HG03139 (cell line): Measurements from ENCODE around the gene PACS2.

ENCODE experiments used
- ATAC-seq: cut with Tn5 transposase; IDR thresholded peaks from one replicate; pipeline ENCODE4 v1.9.1; 2021; ENCODE audit not compliant: unreplicated experiment

PACS2 gene

DNA sequence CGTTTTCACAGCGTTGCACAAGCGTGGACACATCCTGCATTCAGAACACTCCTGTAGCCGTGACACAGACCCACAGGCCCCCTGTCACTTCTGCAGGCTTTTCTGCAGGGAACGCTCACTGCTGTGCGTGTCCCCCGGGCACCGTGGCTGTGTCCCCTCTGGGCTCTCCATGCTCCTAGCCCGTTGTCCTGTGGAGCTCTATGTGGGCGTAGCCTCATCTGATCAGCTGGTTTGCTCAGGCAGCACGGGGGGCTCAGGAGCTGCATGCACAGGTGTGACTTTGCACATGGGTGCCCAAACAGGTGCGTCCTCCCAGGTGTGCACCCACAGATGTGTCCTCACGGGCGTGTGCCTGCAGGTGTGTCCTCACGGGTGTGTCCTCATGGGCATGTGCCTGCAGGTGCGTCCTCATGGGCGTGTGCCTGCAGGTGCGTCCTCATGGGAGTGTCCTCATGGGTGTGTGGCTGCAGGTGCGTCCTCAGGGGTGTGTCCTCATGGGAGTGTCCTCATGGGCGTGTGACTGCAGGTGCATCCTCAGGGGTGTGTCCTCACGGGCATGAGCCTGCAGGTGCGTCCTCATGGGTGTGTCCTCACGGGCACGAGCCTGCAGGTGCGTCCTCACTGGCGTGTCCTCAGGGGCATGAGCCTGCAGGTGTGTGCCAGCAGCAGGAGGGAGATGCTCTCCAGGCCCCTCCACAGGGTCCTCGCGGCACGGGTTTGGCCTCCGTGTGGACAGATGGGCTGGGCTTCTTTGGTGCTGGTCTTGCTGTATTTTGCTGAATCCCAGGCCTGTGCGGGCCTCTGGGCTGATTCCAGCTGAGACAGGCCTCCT, 122.6 kb downstream of the PACS2 start:
- ATAC-seq = no peak

DNA sequence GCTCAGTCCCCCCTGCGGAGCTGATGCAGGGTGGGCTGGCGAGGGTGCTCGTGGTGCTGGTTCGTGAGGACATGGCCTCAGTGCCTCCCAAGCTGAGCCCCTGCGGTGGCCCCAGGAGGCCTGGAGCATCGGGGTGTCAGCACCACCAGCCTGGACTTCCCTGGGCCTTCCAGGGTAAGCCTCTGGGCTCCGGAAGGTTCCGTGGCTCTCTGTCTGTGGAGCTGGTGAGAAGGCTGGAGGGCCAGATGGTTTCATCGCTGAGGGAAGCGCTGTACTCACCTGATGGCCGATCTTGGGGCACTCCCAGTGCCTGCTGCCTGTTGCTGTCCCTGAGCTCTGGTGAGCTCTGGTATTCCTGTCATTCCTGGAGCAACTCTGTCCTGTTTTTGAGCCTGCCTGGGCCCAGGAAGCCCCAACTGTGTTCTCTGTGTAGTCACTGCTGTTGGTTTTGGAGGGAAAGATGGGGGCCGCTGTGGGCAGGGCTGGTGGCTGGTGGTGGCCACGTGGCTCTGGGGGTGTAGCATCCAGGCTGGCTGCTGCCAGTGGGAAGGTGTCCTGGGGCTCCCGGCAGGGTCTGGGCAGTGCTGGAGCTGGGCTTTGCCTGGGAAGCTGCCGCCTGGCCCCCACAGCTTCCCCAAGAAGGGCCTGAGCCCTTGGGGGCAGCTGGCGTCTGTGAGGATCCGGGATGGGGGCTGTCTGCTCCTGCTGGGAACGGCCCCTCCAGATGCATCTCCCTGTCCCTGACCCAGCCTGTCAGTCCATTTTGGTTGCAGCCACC, 123.4 kb downstream of the PACS2 start:
- ATAC-seq = no peak

DNA sequence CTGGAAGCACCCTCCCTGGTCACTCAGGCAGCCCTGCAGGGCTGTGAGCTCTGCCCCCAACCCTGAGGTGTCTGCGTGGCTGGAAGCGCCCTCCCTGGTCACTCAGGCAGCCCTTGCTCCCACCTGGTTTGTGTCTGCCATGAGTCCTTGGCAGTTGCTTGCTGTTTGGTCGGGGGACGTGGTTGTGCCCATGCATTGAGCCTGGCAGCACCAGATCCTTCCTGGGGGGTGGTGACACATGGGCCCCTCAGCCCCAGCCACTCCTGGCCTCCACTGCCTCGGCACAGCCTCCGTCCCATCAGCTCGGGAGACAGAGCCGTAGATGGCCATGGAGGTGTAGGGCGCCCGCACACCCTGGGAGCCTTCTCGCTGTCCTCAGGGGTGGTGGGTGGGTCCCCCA, 124.6 kb downstream of the PACS2 start:
- no peak for ATAC-seq

DNA sequence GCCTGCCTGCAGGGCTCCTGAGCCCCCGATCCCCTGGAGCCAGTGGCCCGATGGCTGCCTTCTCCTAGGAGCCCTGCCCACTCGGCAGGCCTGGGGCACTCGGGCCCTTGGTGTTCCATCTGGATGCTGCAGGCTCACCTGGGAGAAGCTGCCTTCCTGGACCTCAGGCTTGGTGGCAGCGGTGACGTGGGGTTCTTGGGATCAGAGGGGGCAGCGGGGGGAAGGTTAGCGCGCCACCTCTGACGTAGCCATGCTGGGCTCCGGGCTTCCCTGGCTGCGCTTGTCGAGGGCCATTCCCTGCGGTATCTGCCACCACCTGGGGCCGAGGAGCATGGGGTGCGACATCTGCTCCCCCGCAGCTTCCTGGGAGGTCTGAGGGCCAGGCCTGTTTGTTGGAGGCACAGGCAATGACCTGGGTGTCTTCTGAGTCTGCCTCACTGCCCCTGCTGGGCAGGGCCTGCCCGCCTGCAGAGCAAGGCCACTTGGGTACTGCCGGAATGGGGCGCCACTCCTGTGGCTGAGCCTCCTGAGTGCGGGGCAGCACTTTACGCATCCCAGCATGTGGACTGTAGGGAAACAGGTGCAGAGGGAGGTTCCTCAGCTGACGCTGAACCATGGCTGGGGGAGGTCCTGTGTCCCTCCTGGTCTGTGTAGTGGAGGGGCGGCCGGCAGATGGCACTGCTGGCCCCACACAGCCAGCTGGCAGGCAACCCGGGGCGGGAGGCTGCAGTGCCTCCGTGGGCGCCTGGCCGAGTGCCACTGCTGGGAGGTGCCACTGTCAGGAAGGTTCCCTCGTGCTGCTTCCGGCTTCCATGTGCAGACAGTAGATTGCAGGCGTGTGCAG, 125.4 kb downstream of the PACS2 start:
- ATAC-seq = no peak

DNA sequence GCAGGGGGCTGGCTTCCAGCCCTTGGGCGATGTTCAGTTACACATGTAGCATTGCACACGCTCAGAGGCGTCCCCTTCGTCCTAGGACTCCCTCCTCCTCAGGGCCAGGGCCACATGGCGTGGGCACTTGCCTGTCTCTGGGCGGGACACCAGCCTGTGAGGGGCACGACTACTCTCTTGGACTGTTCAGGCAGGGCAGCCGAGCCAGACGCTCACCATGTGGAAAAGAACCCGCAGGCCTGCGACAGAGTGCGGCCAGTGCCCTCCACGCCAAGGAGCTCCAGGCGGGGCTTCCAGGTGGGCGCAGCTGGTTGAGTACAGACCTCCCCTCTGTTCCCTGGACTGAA, 126.0 kb downstream of the PACS2 start:
- no peak for ATAC-seq

DNA sequence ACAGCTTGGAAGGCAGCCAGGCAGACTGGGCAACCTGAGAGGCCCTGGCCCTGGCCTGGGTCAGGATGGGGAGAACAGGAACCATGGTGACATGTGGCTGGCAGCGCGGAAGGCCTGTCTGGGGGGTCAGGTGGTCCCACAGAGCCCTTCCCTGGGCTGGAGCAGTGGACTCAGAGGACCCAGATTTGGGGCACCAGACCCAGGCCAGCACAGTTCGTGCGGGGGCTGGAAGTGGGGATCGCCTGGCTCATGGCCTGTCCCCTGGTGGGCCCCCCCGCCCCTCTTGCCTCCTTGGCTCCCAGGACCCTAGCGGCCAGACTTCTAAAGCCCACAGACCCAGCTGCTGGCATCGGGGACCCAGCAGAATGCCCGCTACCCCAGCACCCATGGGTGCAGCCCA, 126.4 kb downstream of the PACS2 start:
- ATAC-seq = no peak

DNA sequence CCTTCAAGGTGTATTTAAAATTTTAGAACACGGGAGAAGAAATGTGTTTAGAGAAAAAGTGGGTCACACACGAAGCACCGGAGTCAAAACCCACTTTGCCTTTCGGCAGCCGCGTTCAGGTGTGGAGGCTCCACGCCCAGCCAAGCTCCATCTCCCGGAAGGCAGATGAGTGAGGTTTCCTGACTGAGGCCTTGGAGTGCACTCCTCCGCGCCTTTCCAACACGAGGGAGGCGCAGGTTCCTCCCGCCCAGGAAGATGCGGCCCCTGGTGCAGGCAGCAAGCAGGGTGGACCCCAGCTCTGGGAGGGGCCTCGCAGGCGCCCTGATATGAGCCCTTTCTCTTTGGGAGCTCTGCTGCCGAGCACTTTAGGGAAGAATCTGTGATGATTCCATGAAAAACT, 127.6 kb downstream of the PACS2 start:
- no peak for ATAC-seq

DNA sequence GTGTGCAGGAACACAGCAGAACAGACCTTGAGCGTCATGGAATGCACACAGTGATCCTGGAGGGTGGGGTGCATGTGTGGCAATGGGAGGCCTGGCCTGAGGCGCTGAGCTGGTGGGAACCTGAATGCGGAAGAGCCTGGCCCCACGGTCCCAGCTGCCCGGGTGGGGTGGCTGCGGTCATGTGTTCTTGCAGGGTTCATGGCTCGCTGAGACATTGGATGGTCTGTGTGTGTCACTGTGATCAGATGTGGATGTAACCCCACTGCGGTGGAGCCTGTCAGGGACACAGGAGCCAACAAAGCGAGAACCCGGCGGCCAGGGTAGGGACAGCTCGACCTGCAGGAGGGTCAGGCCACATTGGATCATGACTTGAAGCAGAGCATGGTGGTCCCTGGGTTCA, 128.3 kb downstream of the PACS2 start:
- no peak for ATAC-seq

DNA sequence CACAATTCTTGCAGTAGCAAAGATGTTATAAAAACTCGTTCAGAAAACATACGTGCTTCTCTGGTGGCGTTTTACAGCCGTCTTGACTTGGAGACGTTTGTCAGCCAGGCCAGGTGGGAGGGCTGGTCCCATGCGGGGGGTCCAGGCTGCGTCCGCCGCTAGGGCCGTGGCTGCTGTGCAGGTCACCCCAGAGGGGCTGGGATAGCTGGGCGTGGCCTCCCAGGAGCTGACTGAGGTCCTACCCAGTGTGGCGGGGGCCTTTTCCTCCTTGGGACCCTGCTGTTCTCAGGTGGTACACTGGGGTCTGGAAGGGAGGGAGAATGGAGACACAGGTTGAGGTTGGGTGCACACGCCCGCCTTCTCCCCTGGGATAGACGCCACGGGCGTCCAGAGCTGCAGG, 130.3 kb downstream of the PACS2 start:
- ATAC-seq = no peak

DNA sequence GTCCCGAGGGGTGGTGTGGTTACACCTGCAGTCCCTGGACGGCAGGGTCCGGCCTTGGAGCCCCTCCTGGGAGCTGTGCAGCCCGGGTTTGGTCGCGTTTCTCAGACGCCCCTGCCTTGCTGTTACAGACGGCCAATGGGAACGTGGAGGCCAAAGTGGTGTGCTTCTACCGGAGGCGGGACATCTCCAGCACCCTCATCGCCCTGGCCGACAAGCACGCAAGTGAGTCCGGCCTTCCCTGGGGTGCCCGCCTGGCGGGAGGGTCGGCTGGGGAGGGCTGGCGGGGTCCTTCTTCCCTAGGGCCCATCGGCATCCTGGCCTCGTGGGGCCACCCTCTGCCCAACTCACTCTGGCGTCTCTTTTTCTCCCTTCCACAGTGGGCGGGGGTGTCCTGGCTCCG, 130.7 kb downstream of the PACS2 start:
- ATAC-seq = no peak

DNA sequence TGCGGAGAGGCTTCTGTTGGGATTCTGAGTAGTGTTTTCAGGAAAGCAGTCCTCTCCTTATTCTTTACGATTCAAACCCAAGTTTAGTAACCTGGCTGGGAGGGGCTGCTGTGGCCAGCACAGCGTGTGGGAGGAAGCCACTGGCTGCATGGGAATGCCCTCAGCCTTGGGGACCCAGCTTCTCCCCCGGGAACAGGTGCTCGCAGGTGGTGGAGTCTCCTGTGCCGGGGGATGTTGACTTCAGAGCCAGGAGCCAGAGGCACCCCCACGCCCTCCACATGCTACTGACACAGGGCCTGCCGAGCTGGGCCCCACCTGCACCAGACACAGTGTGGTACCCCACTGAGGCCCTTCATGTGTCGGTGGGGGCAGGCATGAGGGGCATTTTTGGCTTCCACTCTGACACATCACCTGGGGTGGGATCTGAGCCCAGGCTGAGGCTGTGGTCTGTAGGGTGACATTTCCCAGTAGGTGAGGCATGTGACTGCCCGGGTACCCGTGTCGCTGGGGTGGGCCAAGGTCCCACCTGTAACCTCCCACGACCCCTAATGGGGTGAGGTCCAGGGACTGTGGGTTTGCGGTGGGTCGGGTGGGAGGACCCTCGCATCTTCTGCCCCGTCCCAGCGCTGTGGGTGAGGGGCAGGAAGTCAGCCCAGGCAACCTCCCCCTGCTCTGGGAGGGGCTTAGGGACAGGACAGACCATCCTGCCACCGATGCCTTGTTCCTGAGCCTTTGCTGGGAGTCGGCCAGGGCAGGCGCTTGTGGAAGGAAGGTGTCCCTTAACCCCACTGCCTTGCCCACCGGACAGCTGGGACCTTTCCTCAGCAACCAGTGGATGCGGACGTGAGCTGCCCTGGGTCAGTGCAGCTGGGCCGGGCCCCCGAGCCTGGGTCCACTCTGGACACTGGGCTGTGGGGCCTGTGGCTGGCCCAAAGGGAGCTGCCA, 131.6 kb downstream of the PACS2 start:
- ATAC-seq = no peak

DNA sequence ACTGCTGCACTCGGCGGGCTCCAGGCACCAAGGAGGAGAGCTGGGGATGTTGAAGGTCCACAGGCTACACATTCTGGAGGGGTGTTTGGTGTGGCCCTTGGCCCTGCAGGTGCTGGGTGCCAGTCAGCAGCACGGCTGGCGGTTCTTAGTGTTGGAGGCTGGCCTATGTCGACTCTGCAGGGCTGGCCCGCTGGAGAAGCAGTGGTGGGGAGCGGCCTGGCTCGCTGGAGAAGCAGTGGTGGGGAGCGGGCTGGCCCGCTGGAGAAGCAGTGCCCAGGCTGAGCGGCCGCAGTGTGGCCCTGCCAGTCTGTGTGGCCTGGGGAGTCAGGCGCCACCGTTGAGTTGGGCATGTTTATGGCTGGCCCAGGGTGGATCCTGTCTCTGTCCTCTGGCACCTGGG, 132.4 kb downstream of the PACS2 start:
- ATAC-seq = no peak
